ENCODE measurements around the gene IRF2BPL. TPM values are rescaled to one million over a fixed set of nuclear protein-coding genes. Genes with fewer than 3 reads are reported as not detected.

Gene IRF2BPL
- total RNA-seq, 1 experiment from 2014 or later: 22.1 TPM

GRCh38 chr14:77059276-77059915 is 30.9 kb upstream of the IRF2BPL start:
- peaks cover 12% of the 10 kb centered on the region for H3K4me1 Mint-ChIP-seq (ENCODE audit: insufficient read depth, unreplicated experiment)
- CTCF ChIA-PET: interaction anchor here (0.6 to 16.8 kb wide), 18 partner anchors 10 to 214 kb away, joined by 3 to 496 read pairs (median 5); no protein-coding TSS in a partner anchor
- H3K27me3 Mint-ChIP-seq (ENCODE audit: insufficient read depth, unreplicated experiment): no peaks in the 10 kb centered on the region
- intact Hi-C loops (cut with micrococcal nuclease): no loop called here
- H3K4me3 Mint-ChIP-seq (ENCODE audit: unreplicated experiment): no peak overlapping the region
- peak overlapping the region; percentile 78 for H3K27ac Mint-ChIP-seq (ENCODE audit: low read depth, unreplicated experiment)
- peak; percentile 83 for DNase-seq (ENCODE audit: unreplicated experiment)
- TF ChIP-seq CTCF (IDR thresholded peaks at IDR 0.05; ENCODE audit: unreplicated experiment): peak; percentile 15
- no TSS peak for BruUV-seq (replicated peaks)
- no peaks in the 10 kb centered on the region for H3K9me3 Mint-ChIP-seq (ENCODE audit: unreplicated experiment)
- POLR2A ChIA-PET: interaction anchor here (0.8 to 4.1 kb wide), 13 partner anchors 11 to 186 kb away, joined by 3 to 35 read pairs (median 4); partner anchors contain the start of gene IRF2BPL
- no peaks in the 10 kb centered on the region for H3K36me3 Mint-ChIP-seq (ENCODE audit: insufficient read depth, unreplicated experiment)

- Mint-ChIP-seq H3K4me1 (ENCODE audit: insufficient read depth, unreplicated experiment) (peaks cover 12% of the 10 kb centered on the region), H3K4me3 (ENCODE audit: unreplicated experiment) (no peak overlapping the region), H3K27ac (ENCODE audit: low read depth, unreplicated experiment) (peak overlapping the region; percentile 78), H3K27me3 (ENCODE audit: insufficient read depth, unreplicated experiment) (no peaks in the 10 kb centered on the region), H3K36me3 (ENCODE audit: insufficient read depth, unreplicated experiment) (no peaks in the 10 kb centered on the region), H3K9me3 (ENCODE audit: unreplicated experiment) (no peaks in the 10 kb centered on the region)
- intact Hi-C loops (cut with micrococcal nuclease): no loop called here
- no TSS peak for BruUV-seq (replicated peaks)
- no peak for TF ChIP-seq CTCF (IDR thresholded peaks at IDR 0.05; ENCODE audit: unreplicated experiment)
- ChIA-PET CTCF (interaction anchor here (0.5 to 16.8 kb wide), 17 partner anchors 10 to 257 kb away, joined by 3 to 496 read pairs (median 5); no protein-coding TSS in a partner anchor), POLR2A (interaction anchor here (0.8 to 4.1 kb wide), 8 partner anchors 15 to 140 kb away, joined by 3 to 35 read pairs (median 10); partner anchors contain the start of gene IRF2BPL)
- no peak for DNase-seq (ENCODE audit: unreplicated experiment)
These were observed 30.3 kb upstream of the IRF2BPL start for GRCh38 chr14:77058785-77059184.

GRCh38 chr14:77058117-77058516 is 29.6 kb upstream of the IRF2BPL start:
- intact Hi-C loops (cut with micrococcal nuclease): no loop called here
- CTCF ChIA-PET: interaction anchor here (0.5 to 16.8 kb wide), 8 partner anchors 10 to 258 kb away, joined by 3 to 496 read pairs (median 8); no protein-coding TSS in a partner anchor
- Mint-ChIP-seq H3K36me3 (ENCODE audit: insufficient read depth, unreplicated experiment) (no peaks in the 10 kb centered on the region), H3K9me3 (ENCODE audit: unreplicated experiment) (no peaks in the 10 kb centered on the region), H3K27ac (ENCODE audit: low read depth, unreplicated experiment) (no peak overlapping the region), H3K4me1 (ENCODE audit: insufficient read depth, unreplicated experiment) (peaks cover 12% of the 10 kb centered on the region), H3K4me3 (ENCODE audit: unreplicated experiment) (no peak overlapping the region), H3K27me3 (ENCODE audit: insufficient read depth, unreplicated experiment) (no peaks in the 10 kb centered on the region)
- POLR2A ChIA-PET: interaction anchor here (0.6 to 4.1 kb wide), 5 partner anchors 14 to 248 kb away, joined by 3 to 35 read pairs (median 12); partner anchors contain the start of gene IRF2BPL
- no peak for TF ChIP-seq CTCF (IDR thresholded peaks at IDR 0.05; ENCODE audit: unreplicated experiment)
- no peak for DNase-seq (ENCODE audit: unreplicated experiment)
- no TSS peak for BruUV-seq (replicated peaks)

GRCh38 chr14:77055981-77056380 is 27.5 kb upstream of the IRF2BPL start:
- BruUV-seq (replicated peaks): no TSS peak
- intact Hi-C loops (cut with micrococcal nuclease): no loop called here
- Mint-ChIP-seq H3K9me3 (ENCODE audit: unreplicated experiment) (no peaks in the 10 kb centered on the region), H3K4me3 (ENCODE audit: unreplicated experiment) (no peak overlapping the region), H3K36me3 (ENCODE audit: insufficient read depth, unreplicated experiment) (no peaks in the 10 kb centered on the region), H3K4me1 (ENCODE audit: insufficient read depth, unreplicated experiment) (peaks cover 26% of the 10 kb centered on the region), H3K27me3 (ENCODE audit: insufficient read depth, unreplicated experiment) (no peaks in the 10 kb centered on the region), H3K27ac (ENCODE audit: low read depth, unreplicated experiment) (no peak overlapping the region)
- ChIA-PET CTCF (interaction anchor here (0.9 to 4.9 kb wide), 4 partner anchors 12 to 180 kb away, joined by 3 to 48 read pairs (median 14); no protein-coding TSS in a partner anchor), POLR2A (interaction anchor here (0.7 to 0.9 kb wide), 2 partner anchors 30 to 138 kb away, joined by 3 to 4 read pairs; no protein-coding TSS in a partner anchor)
- no peak for TF ChIP-seq CTCF (IDR thresholded peaks at IDR 0.05; ENCODE audit: unreplicated experiment)
- DNase-seq (ENCODE audit: unreplicated experiment): no peak
